Measurements from ENCODE around the gene WFDC1. TPM values are rescaled to one million over a fixed set of nuclear protein-coding genes. Genes with fewer than 3 reads are reported as not detected.

WFDC1 gene
- total and polyA plus RNA-seq, 2 of the 4 experiments (the other 2 are of a cell fraction) = 4.7 to 6.8 TPM

GRCh38 chr16:84245956-84246678 lies 48.6 kb upstream of the WFDC1 start:
- Histone ChIP-seq H3K4me2 (ENCODE audit: low read depth, low read length) (no peak overlapping the region), H4K20me1 (ENCODE audit: insufficient read depth, low read length) (no peaks in the 10 kb centered on the region), H3K14ac (replicated peaks; ENCODE audit: low read depth, low read length) (no peak overlapping the region), H3K9ac (ENCODE audit: low read depth, low read length) (no peak overlapping the region), H3K4me1 (ENCODE audit: control insufficient read depth, insufficient read depth, low read length) (no peaks in the 10 kb centered on the region), H3K4me3 (ENCODE audit: insufficient read depth, low read depth, low read length) (no peak overlapping the region), H2BK15ac (ENCODE audit: low read depth, low read length) (no peak overlapping the region), H4K8ac (ENCODE audit: low read depth in 2 of 2, low read length in 2 of 2) (no peak overlapping the region), H3K23ac (ENCODE audit: low read depth, low read length) (no peak overlapping the region), H3K56ac (ENCODE audit: extremely low read depth, insufficient read depth, low read length) (no peak overlapping the region), H2BK20ac (ENCODE audit: low read depth, low read length) (no peak overlapping the region), H4K91ac (ENCODE audit: insufficient read depth, low read depth, low read length) (no peak overlapping the region), H3K27ac (ENCODE audit: insufficient read depth, low read length) (no peak overlapping the region), H3K18ac (ENCODE audit: low read depth, low read length) (no peak overlapping the region), H2BK120ac (ENCODE audit: low read depth, low read length) (no peak overlapping the region), H3K9me1 (ENCODE audit: insufficient read depth, low read length) (no peaks in the 10 kb centered on the region), H3K27me3 (ENCODE audit: control insufficient read depth, insufficient read depth, low read length) (peaks cover 67% of the 10 kb centered on the region), H4K5ac (ENCODE audit: low read depth, low read length) (no peak overlapping the region), H3K4ac (ENCODE audit: low read depth, low read length) (no peak overlapping the region), H2AFZ (replicated peaks; ENCODE audit: low read length, poor library complexity) (no peak overlapping the region), H3K79me1 (ENCODE audit: low read depth in 1 of 2, low read length in 2 of 2) (no peaks in the 10 kb centered on the region), H2AK9ac (replicated peaks; ENCODE audit: low read depth, low read length, poor library complexity) (no peak overlapping the region), H3K36me3 (ENCODE audit: control insufficient read depth, insufficient read depth, low read length) (no peaks in the 10 kb centered on the region), H2AK5ac (ENCODE audit: low read depth, low read length) (no peak overlapping the region), H2BK5ac (ENCODE audit: low read depth, low read length, poor library complexity, severe bottlenecking) (no peak overlapping the region), H3K9me3 (ENCODE audit: control insufficient read depth, insufficient read depth, low read length) (peaks cover 7% of the 10 kb centered on the region)
- ChIA-PET CTCF (no interaction called here), POLR2A (ENCODE audit: unreplicated experiment) (no interaction called here)
- in situ Hi-C loops (cut with MboI; ENCODE audit: low sequenced_read_pairs) (no loop called here), dilution Hi-C loops (cut with HindIII; ENCODE audit: low sequenced_read_pairs, unreplicated experiment) (no loop called here), intact Hi-C loops (cut with micrococcal nuclease) (no loop called here)
- no TSS peak for BruUV-seq (replicated peaks)
- WGBS, 2 experiments (ENCODE audit: extremely low coverage in 2 of 2, insufficient read length in 1 of 2) = 74% methylated on average over 4 of the region's 10 CpGs; no CpG with 5 or more reads in 1 of the 2 experiments
- DNase-seq (no peak), ATAC-seq (ENCODE audit: low read depth) (no peak)
- TF ChIP-seq MXI1 (IDR thresholded peaks at IDR 0.05; ENCODE audit: borderline replicate concordance, low read depth, low read length) (no peak), FOS (IDR thresholded peaks at IDR 0.05; ENCODE audit: low read depth, low read length) (no peak), POLR2A (IDR thresholded peaks at IDR 0.05; ENCODE audit: low read depth, low read length) (no peak)

Data from IMR-90 (cell line).